ENCODE measurements around the gene MBNL1. TPM values are rescaled to one million over a fixed set of nuclear protein-coding genes. Genes with fewer than 3 reads are reported as not detected.

MBNL1 gene
- polyA plus RNA-seq, 1 donor (not counting 4 experiments of a cell fraction or from before 2014, with no cell fraction given) = 58.3 TPM

DNA sequence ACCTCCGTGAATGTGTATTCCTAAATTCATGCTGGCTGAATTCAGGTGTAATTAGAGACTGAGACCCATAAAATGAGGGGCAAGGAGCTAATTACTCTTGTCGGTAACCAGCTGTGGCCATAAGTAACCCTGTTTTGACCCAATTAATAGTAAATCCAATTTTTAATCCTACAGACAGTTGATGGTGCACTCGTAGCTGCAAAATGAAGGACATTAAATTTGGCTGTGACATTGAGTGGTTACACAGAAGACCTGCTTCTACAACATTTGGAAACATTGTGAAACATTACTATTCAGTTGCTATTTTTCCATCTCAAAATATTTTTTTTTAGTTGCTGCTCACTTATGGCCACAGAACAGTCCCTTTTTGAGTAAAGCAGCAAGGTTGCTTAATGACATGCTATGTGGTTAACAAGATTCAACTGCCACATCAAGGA lies 33.0 kb downstream of the MBNL1 start:
- H3K9ac ChIP-seq (ENCODE audit: control insufficient read depth, extremely low read depth, insufficient read depth, low read length) = no peak overlapping the region
- peaks cover 3 to 10% of the 10 kb centered on the region in 2 experiments for H3K36me3 ChIP-seq (ENCODE audit: control insufficient read depth in 2 of 2, extremely low read depth in 1 of 2, insufficient read depth in 2 of 2, low read length in 2 of 2)
- H3K4me3 ChIP-seq (ENCODE audit: control insufficient read depth in 2 of 3, extremely low read depth in 1 of 3, insufficient read depth in 2 of 3, low read depth in 1 of 3, low read length in 3 of 3) = no peak overlapping the region
- peak overlapping the region; percentile 24 for H3K27ac ChIP-seq (ENCODE audit: control insufficient read depth, insufficient read depth, low read length)
- peaks cover 82% of the 10 kb centered on the region for H3K79me2 ChIP-seq (ENCODE audit: control insufficient read depth, insufficient read depth, low read length)
- no peak overlapping the region for H2AFZ ChIP-seq (ENCODE audit: control insufficient read depth, low read length)
- FAIRE-seq = no peak
- no peaks in the 10 kb centered on the region for H3K9me3 ChIP-seq (ENCODE audit: control insufficient read depth, low read depth, low read length)
- no peaks in the 10 kb centered on the region for H3K9me1 ChIP-seq (ENCODE audit: control insufficient read depth, extremely low read depth, insufficient read depth, low read length)
- H3K4me2 ChIP-seq (ENCODE audit: control insufficient read depth, extremely low read depth, insufficient read depth, low read depth, low read length) = no peak overlapping the region
- dilution Hi-C loops (cut with MboI; ENCODE audit: extremely low pct_ligation_motif_present, low sequenced_read_pairs) = no loop called here
- peaks cover 36% of the 10 kb centered on the region for H3K4me1 ChIP-seq (ENCODE audit: control insufficient read depth, extremely low read depth, insufficient read depth, low read length)
- H4K20me1 ChIP-seq (ENCODE audit: control insufficient read depth, extremely low read depth, insufficient read depth, low read length) = no peaks in the 10 kb centered on the region
- TF ChIP-seq EZH2 (IDR thresholded peaks at IDR 0.05; ENCODE audit: low read length) = no peak
- TF ChIP-seq, protein P1, sequence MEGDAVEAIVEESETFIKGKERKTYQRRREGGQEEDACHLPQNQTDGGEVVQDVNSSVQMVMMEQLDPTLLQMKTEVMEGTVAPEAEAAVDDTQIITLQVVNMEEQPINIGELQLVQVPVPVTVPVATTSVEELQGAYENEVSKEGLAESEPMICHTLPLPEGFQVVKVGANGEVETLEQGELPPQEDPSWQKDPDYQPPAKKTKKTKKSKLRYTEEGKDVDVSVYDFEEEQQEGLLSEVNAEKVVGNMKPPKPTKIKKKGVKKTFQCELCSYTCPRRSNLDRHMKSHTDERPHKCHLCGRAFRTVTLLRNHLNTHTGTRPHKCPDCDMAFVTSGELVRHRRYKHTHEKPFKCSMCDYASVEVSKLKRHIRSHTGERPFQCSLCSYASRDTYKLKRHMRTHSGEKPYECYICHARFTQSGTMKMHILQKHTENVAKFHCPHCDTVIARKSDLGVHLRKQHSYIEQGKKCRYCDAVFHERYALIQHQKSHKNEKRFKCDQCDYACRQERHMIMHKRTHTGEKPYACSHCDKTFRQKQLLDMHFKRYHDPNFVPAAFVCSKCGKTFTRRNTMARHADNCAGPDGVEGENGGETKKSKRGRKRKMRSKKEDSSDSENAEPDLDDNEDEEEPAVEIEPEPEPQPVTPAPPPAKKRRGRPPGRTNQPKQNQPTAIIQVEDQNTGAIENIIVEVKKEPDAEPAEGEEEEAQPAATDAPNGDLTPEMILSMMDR (optimal IDR thresholded peaks at IDR 0.05 in 1 of 3, IDR thresholded peaks at IDR 0.05 in 1 of 3, conservative IDR thresholded peaks at IDR 0.05 in 1 of 3; ENCODE audit: extremely low read depth in 1 of 3, insufficient read depth in 2 of 3, low read length in 3 of 3) = no peak
- H3K27me3 ChIP-seq (ENCODE audit: control insufficient read depth, extremely low read depth, insufficient read depth, low read length) = no peaks in the 10 kb centered on the region
- DNase-seq (ENCODE audit: low read depth, low spot score) = no peak

DNA sequence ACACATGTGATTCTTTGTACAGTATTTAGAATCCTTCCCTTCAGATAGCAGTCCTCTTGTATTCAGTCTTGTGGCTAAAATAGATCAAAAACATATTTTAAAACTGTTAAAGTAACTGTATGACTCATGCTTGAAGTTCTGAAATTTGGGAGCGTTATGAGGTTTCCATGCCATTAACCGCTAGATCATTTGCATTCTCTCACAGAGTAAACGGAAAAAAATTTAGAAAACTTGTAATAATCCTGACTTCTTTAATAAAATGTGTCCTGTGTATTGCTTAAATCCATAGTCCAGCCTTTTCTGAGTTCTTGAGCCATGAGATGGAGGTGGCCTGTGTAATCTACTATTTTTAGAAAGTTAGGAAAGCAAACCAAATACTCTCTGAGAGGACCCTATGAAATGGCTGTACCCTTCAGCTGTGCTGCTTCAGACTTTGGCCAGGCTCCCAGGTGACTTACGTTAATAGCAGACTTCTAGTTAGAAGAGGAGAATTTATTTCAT lies 33.8 kb downstream of the MBNL1 start:
- FAIRE-seq = no peak
- DNase-seq (ENCODE audit: low read depth, low spot score) = no peak
- TF ChIP-seq, protein P1 (optimal IDR thresholded peaks at IDR 0.05 in 1 of 3, IDR thresholded peaks at IDR 0.05 in 1 of 3, conservative IDR thresholded peaks at IDR 0.05 in 1 of 3; ENCODE audit: extremely low read depth in 1 of 3, insufficient read depth in 2 of 3, low read length in 3 of 3) = no peak
- TF ChIP-seq EZH2 (IDR thresholded peaks at IDR 0.05; ENCODE audit: low read length) = no peak
- Histone ChIP-seq H3K4me3 (ENCODE audit: control insufficient read depth in 2 of 3, extremely low read depth in 1 of 3, insufficient read depth in 2 of 3, low read depth in 1 of 3, low read length in 3 of 3) (no peak overlapping the region), H4K20me1 (ENCODE audit: control insufficient read depth, extremely low read depth, insufficient read depth, low read length) (no peaks in the 10 kb centered on the region), H3K27me3 (ENCODE audit: control insufficient read depth, extremely low read depth, insufficient read depth, low read length) (no peaks in the 10 kb centered on the region), H3K9ac (ENCODE audit: control insufficient read depth, extremely low read depth, insufficient read depth, low read length) (no peak overlapping the region), H2AFZ (ENCODE audit: control insufficient read depth, low read length) (no peak overlapping the region), H3K9me1 (ENCODE audit: control insufficient read depth, extremely low read depth, insufficient read depth, low read length) (no peaks in the 10 kb centered on the region), H3K9me3 (ENCODE audit: control insufficient read depth, low read depth, low read length) (no peaks in the 10 kb centered on the region), H3K36me3 (ENCODE audit: control insufficient read depth in 2 of 2, extremely low read depth in 1 of 2, insufficient read depth in 2 of 2, low read length in 2 of 2) (peaks cover 3 to 10% of the 10 kb centered on the region in 2 experiments), H3K79me2 (ENCODE audit: control insufficient read depth, insufficient read depth, low read length) (peaks cover 81% of the 10 kb centered on the region), H3K4me2 (ENCODE audit: control insufficient read depth, extremely low read depth, insufficient read depth, low read depth, low read length) (peak overlapping the region; percentile 46), H3K27ac (ENCODE audit: control insufficient read depth, insufficient read depth, low read length) (peak overlapping the region; percentile 24), H3K4me1 (ENCODE audit: control insufficient read depth, extremely low read depth, insufficient read depth, low read length) (peaks cover 44% of the 10 kb centered on the region)
- dilution Hi-C loops (cut with MboI; ENCODE audit: extremely low pct_ligation_motif_present, low sequenced_read_pairs) = no loop called here
